ENCODE measurements around the gene NBL1. TPM values are rescaled to one million over a fixed set of nuclear protein-coding genes. Genes with fewer than 3 reads are reported as not detected.

NBL1 gene
- polyA plus RNA-seq, 1 experiment = 171 TPM

DNA sequence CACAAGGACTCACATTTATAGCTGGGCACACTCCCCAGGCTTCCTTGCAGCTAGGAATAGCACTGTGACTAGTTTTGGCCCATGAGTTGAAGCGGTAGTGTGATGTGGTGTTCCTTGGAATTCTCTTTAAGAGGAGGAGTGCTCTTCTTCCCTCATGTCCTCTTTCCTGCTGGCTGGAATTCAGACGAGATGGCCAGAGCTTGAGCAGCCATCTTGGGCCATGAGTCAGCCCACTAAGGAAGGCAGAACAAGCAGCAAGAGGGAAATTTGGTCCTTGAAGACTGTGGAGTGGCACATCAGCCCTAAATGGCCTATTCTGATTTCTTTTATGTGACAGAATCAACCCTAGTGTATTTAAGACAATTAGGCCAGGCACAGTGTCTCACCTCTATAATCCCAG is 40.6 kb downstream of the NBL1 start:
- Histone ChIP-seq H3K27me3 (ENCODE audit: control insufficient read depth, insufficient read depth, low read length) (no peaks in the 10 kb centered on the region), H3K4me3 (ENCODE audit: low read depth, low read length) (no peak overlapping the region), H3K36me3 (ENCODE audit: control insufficient read depth, insufficient read depth, low read length) (no peaks in the 10 kb centered on the region; the same call in 1 of the 2 replicates)
- TF ChIP-seq, protein P1, sequence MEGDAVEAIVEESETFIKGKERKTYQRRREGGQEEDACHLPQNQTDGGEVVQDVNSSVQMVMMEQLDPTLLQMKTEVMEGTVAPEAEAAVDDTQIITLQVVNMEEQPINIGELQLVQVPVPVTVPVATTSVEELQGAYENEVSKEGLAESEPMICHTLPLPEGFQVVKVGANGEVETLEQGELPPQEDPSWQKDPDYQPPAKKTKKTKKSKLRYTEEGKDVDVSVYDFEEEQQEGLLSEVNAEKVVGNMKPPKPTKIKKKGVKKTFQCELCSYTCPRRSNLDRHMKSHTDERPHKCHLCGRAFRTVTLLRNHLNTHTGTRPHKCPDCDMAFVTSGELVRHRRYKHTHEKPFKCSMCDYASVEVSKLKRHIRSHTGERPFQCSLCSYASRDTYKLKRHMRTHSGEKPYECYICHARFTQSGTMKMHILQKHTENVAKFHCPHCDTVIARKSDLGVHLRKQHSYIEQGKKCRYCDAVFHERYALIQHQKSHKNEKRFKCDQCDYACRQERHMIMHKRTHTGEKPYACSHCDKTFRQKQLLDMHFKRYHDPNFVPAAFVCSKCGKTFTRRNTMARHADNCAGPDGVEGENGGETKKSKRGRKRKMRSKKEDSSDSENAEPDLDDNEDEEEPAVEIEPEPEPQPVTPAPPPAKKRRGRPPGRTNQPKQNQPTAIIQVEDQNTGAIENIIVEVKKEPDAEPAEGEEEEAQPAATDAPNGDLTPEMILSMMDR (IDR thresholded peaks at IDR 0.05; ENCODE audit: insufficient read depth, low read depth, low read length) = no peak
- ChIA-PET CTCF (interaction anchor here (0.9 to 1.6 kb wide), 3 partner anchors 13 to 22 kb away, joined by 3 to 6 read pairs (median 3); no protein-coding TSS in a partner anchor), POLR2A (no interaction called here)
- DNase-seq (ENCODE audit: low read depth) = no peak

DNA sequence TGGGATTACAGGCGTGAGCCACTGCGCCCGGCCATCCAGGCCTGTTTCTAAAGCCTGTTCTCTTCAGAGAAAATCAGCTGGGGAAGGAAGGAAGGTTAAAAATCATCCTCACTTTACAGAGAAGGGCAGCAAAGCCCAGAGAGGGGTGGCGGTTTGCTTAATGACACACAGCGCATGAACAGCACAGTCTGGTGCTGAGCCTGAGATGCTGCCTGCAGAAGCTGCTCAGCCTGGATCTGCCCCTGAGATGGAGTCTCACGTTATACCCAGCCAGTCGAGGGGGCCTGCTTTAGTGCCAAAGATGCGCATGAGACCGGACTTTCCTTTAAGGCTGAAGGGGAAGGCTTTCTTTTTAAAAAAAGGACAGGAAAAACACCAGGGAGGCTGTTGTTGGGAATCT is 41.9 kb downstream of the NBL1 start:
- H3K27me3 ChIP-seq (ENCODE audit: control insufficient read depth, insufficient read depth, low read length) = no peaks in the 10 kb centered on the region
- H3K4me3 ChIP-seq (ENCODE audit: low read depth, low read length) = no peak overlapping the region
- TF ChIP-seq, protein P1 (IDR thresholded peaks at IDR 0.05; ENCODE audit: insufficient read depth, low read depth, low read length) = no peak
- peaks cover 3% of the 10 kb centered on the region; the same call in 1 of the 2 replicates for H3K36me3 ChIP-seq (ENCODE audit: control insufficient read depth, insufficient read depth, low read length)
- ChIA-PET CTCF (interaction anchor here (0.9 to 1.9 kb wide), 2 partner anchors 24 to 196 kb away, joined by 3 to 5 read pairs; partner anchors contain the start of gene OTUD3), POLR2A (no interaction called here)
- DNase-seq (ENCODE audit: low read depth) = no peak

DNA sequence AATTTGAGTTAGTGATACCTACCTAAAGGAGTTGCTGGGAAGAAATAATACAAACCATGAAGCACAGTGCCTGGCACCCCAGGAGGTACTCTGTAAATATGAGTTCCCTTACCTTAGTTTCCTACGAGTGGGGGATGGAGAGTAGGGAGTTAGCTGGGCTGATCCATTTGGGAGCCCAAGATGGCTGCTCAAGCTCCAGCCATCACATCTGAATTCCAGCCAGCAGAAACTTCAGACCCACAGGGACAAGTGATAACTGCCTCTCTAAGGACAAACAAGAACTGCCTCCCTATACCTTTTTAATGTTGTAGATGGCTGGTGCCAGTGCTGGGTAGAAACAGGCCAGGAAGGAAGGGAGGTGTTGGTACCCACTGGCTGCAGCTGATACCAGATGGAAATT is 43.3 kb downstream of the NBL1 start:
- Histone ChIP-seq H3K4me3 (ENCODE audit: low read depth, low read length) (no peak overlapping the region), H3K36me3 (ENCODE audit: control insufficient read depth, insufficient read depth, low read length) (peaks cover 3% of the 10 kb centered on the region; the same call in 1 of the 2 replicates), H3K27me3 (ENCODE audit: control insufficient read depth, insufficient read depth, low read length) (no peaks in the 10 kb centered on the region)
- DNase-seq (ENCODE audit: low read depth) = no peak
- ChIA-PET CTCF (interaction anchor here (1.1 to 9.7 kb wide), 3 partner anchors 16 to 28 kb away, joined by 3 to 65 read pairs (median 5); no protein-coding TSS in a partner anchor), POLR2A (no interaction called here)
- TF ChIP-seq, protein P1 (IDR thresholded peaks at IDR 0.05; ENCODE audit: insufficient read depth, low read depth, low read length) = no peak

DNA sequence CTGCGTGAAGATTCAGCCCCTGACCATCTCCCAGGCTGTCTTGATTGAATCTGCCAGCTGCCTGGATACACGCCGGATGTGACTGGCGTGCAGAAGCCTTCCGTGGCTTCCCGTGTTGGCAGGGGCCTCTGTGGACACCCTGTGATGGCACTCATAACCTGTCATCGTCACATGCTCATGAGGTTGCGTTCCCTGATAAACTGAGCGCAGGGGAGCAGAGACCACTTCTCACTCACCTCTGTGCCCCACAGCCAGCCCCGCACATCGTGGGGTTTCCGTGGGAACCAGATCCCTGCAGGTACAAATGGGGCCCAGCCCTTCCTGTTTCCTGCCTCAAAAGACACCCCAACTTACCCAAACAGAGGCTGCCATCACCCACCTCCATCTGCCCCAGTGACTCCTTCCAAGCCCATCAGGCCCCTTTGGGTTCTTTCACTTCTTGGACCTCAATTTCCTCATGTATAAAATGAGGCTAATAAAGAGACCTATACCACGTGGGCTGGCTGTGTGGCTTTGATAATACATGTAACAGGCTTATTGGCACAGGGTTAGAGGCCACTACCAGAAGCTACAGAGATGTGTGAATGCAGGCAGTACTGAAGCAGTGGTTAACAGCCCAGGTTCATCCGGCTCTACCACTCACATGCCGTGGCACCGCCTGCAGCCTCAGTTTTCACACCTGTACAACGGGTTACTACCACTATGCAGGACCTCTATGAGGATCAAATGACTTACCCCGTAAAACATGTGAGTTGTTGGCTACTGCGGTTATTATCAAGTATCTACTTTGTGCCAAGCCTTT is 44.1 kb downstream of the NBL1 start:
- CTCF ChIA-PET = interaction anchor here (9.7 kb wide), 1 partner anchor 15 kb away, joined by 65 read pairs; no protein-coding TSS in a partner anchor
- POLR2A ChIA-PET = no interaction called here
- no peak for DNase-seq (ENCODE audit: low read depth)
- TF ChIP-seq, protein P1 (IDR thresholded peaks at IDR 0.05; ENCODE audit: insufficient read depth, low read depth, low read length) = no peak
- Histone ChIP-seq H3K27me3 (ENCODE audit: control insufficient read depth, insufficient read depth, low read length) (no peaks in the 10 kb centered on the region), H3K36me3 (ENCODE audit: control insufficient read depth, insufficient read depth, low read length) (peaks cover 3% of the 10 kb centered on the region; the same call in 1 of the 2 replicates), H3K4me3 (ENCODE audit: low read depth, low read length) (no peak overlapping the region)

DNA sequence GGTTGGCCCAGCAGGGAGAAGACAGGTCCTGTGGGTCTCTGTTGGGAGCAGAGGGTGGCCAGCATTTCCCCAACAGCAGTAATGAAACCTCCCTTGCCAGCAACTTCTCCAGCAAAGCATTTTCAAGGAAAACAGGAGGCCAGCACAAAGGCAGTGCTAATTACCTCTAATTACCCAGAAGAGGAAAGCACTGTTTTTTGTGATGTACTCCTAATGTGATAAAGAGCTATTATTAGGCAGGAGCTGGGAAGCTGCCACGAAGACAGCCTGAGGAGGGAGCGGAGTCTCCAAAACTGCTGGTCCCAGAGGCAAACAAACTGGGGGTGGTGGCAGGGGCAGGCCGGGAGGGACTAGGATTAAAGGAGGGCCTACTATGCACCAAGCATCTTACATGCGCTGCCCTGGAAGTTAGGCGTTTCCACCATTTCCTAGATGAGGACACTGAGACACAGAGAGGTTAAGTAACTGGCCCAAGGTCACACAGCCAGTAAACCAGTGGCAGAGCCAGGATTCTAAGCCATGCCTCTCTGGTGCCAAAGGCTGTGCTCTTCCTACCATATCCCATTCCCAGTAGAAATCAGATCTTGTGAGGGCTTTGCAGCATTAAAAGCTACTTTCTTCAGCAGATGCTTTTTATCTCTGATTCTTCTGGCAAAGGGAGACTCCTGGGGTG is 45.1 kb downstream of the NBL1 start:
- DNase-seq (ENCODE audit: low read depth) = no peak
- ChIA-PET POLR2A (no interaction called here), CTCF (interaction anchor here (1.3 to 9.7 kb wide), 2 partner anchors 11 to 14 kb away, joined by 3 to 65 read pairs; no protein-coding TSS in a partner anchor)
- peaks cover 5% of the 10 kb centered on the region for H3K36me3 ChIP-seq (ENCODE audit: control insufficient read depth, insufficient read depth, low read length)
- no peak overlapping the region for H3K4me3 ChIP-seq (ENCODE audit: low read depth, low read length)
- TF ChIP-seq, protein P1 (IDR thresholded peaks at IDR 0.05; ENCODE audit: insufficient read depth, low read depth, low read length) = no peak
- H3K27me3 ChIP-seq (ENCODE audit: control insufficient read depth, insufficient read depth, low read length) = no peaks in the 10 kb centered on the region
